Body of pancreas (tissue), 4 donors: ENCODE data around the gene UGT1A8. TPM values are rescaled to one million over a fixed set of nuclear protein-coding genes. Genes with fewer than 3 reads are reported as not detected.

Experiments
- ATAC-seq: fragments of 150-250 bp; one replicate; pipeline ENCODE4 v1.9.1; 2016
- DNase-seq, 4 donors: peaks; one replicate each; pipeline ENCODE4 v3.0.0-alpha.2; 2019
- H3K27ac ChIP-seq, 4 donors: fragments of 200-600 bp; sonication (generic); 1 replicate in 3 of 4; 2 replicates in 1 of 4; pipeline versions ENCODE4 v1.5.1 to v1.6.1; 2016 to 2019; ENCODE audit warnings: mild to moderate bottlenecking in 1 of 4, mixed read lengths in 1 of 4, moderate library complexity in 1 of 4
- H3K27me3 ChIP-seq, 2 donors: fragments of 200-600 bp; sonication (generic); one replicate each; pipeline ENCODE4 v1.6.0; 2016; ENCODE audit warnings: mild to moderate bottlenecking in 1 of 2
- H3K36me3 ChIP-seq, 2 donors: fragments of 200-600 bp; sonication (generic); replicated peaks in 1 of 2; 2 replicates each; pipeline ENCODE4 v1.5.1; 2016; ENCODE audit warnings: low read depth in 2 of 2; ENCODE audit not compliant: insufficient read depth in 1 of 2
- H3K4me1 ChIP-seq: fragments of 200-600 bp; sonication (generic); one replicate; pipeline ENCODE4 v1.6.0; 2016
- H3K4me3 ChIP-seq, 2 donors: fragments of 200-600 bp; sonication (generic); 1 replicate in 1 of 2; 2 replicates in 1 of 2; pipeline ENCODE4 v1.5.1; 2016 to 2019
- H3K9me3 ChIP-seq, 3 donors: fragments of 200-600 bp; sonication (generic); 1 replicate in 2 of 3; 2 replicates in 1 of 3; pipeline ENCODE4 v1.5.1; 2016
- CTCF ChIP-seq, 7 experiments: fragments of 450-650 bp in 4 of 7; fragments of 200-600 bp in 3 of 7; sonication (generic) in 3 of 7; IDR thresholded peaks; one replicate each; pipeline ENCODE4 v1.5.1; 2016 to 2019; ENCODE audit warnings: antibody characterized with exemption in 7 of 7
- POLR2A ChIP-seq, 3 donors: fragments of 450-650 bp; IDR thresholded peaks; one replicate each; pipeline ENCODE4 v1.6.1; 2016; ENCODE audit warnings: antibody characterized with exemption in 3 of 3, mild to moderate bottlenecking in 2 of 3
- WGBS, 2 donors: methylation state at CpG; one replicate each; pipeline ENCODE4 v1.1.5; 2017; 5-methylcytosine and 5-hydroxymethylcytosine counted together
- intact Hi-C: fragments of 100-400 bp; cut with DNase I; formaldehyde crosslinking; loops from one replicate; pipeline ENCODE4 v1.15.1; 2023
- total RNA-seq, 2 donors: library from RNA; depleted of rRNA; stranded (reverse); fragments of >200 nt; gene quantifications; one replicate each; pipeline ENCODE4 v1.1.0, GENCODE V29; 2016

UGT1A8 gene
- total RNA-seq, 2 donors from 2014 or later, result not detected

GRCh38 chr2:233712611-233713261 is 95.3 kb downstream of the UGT1A8 start, which contains the start of gene UGT1A5:
TSS of gene UGT1A5 (plus strand) at chr2:233712907. CDS start at chr2:233712992, 85 bp downstream.
- TF ChIP-seq POLR2A (IDR thresholded peaks at IDR 0.05), result no peak
- no peak for TF ChIP-seq CTCF (IDR thresholded peaks at IDR 0.05)
- Histone ChIP-seq H3K27ac (no peak within 1 kb of the TSS), H3K27me3 (no peaks in the 10 kb centered on the region), H3K36me3 (no peaks in the 10 kb centered on the region), H3K4me1 (no peaks in the 10 kb centered on the region), H3K4me3 (no peak within 1 kb of the TSS), H3K9me3 (no peaks in the 10 kb centered on the region)
- intact Hi-C loops, result no loop called here
- DNase-seq, result no peak
- WGBS, 2 donors, result 53 to 61% methylated on average over 14 of the region's 14 CpGs
- ATAC-seq, result no peak

GRCh38 chr2:233713262-233713615 is 95.8 kb downstream of the UGT1A8 start:
- no peak for ATAC-seq
- WGBS, 2 donors, result 50 to 67% methylated on average over 7 of the region's 7 CpGs

GRCh38 chr2:233714121-233714520 is 96.7 kb downstream of the UGT1A8 start:
- intact Hi-C loops, result no loop called here
- DNase-seq, result no peak
- ATAC-seq, result no peak
- 49 to 57% methylated on average over 2 of the region's 2 CpGs for WGBS, 2 donors
- H3K27me3 ChIP-seq, result no peaks in the 10 kb centered on the region
- no peak for TF ChIP-seq CTCF (IDR thresholded peaks at IDR 0.05)
- TF ChIP-seq POLR2A (IDR thresholded peaks at IDR 0.05), result no peak
- H3K9me3 ChIP-seq, result no peaks in the 10 kb centered on the region
- no peak overlapping the region for H3K27ac ChIP-seq
- no peaks in the 10 kb centered on the region for H3K36me3 ChIP-seq
- no peaks in the 10 kb centered on the region for H3K4me1 ChIP-seq
- no peak overlapping the region for H3K4me3 ChIP-seq

More at GRCh38 chr2:233713262-233713615, 95.8 kb downstream of the UGT1A8 start:
- no peak overlapping the region for H3K4me3 ChIP-seq
- H3K36me3 ChIP-seq, result no peaks in the 10 kb centered on the region
- no peaks in the 10 kb centered on the region for H3K9me3 ChIP-seq
- intact Hi-C loops, result no loop called here
- H3K27me3 ChIP-seq, result no peaks in the 10 kb centered on the region
- DNase-seq, result no peak
- no peak overlapping the region for H3K27ac ChIP-seq
- no peaks in the 10 kb centered on the region for H3K4me1 ChIP-seq
- no peak for TF ChIP-seq CTCF (IDR thresholded peaks at IDR 0.05)
- no peak for TF ChIP-seq POLR2A (IDR thresholded peaks at IDR 0.05)

- 62 to 69% methylated on average over 4 to 7 of the region's 7 CpGs for WGBS, 2 donors
- H3K27ac ChIP-seq, result no peak within 1 kb of the TSS
- DNase-seq (no peak), ATAC-seq (no peak)
- no peak within 1 kb of the TSS for H3K4me3 ChIP-seq
- intact Hi-C loops, result no loop called here
- H3K4me1 ChIP-seq, result no peaks in the 10 kb centered on the region
- TF ChIP-seq POLR2A (IDR thresholded peaks at IDR 0.05) (no peak), CTCF (IDR thresholded peaks at IDR 0.05) (no peak)
- H3K27me3 ChIP-seq, result no peaks in the 10 kb centered on the region
- H3K9me3 ChIP-seq, result no peaks in the 10 kb centered on the region
- H3K36me3 ChIP-seq, result no peaks in the 10 kb centered on the region
These were observed 101.1 kb downstream of the UGT1A8 start, which contains the start of gene UGT1A4 for GRCh38 chr2:233718552-233718951. TSS of gene UGT1A4 (plus strand) at chr2:233718736. CDS start at chr2:233718821, 85 bp downstream.
